ENCODE results near the gene CEACAM18.

CEACAM18 gene

GRCh38 chr19:51467864-51468544 lies 10.3 kb upstream of the CEACAM18 start:
- Histone ChIP-seq H3K27me3 (ENCODE audit: insufficient read depth, poor library complexity, severe bottlenecking) (peaks cover 27% of the 10 kb centered on the region), H3K36me3 (ENCODE audit: low read depth) (no peaks in the 10 kb centered on the region), H3K9me3 (ENCODE audit: severe bottlenecking) (no peaks in the 10 kb centered on the region), H3K4me3 (ENCODE audit: severe bottlenecking) (no peak overlapping the region), H3K27ac (ENCODE audit: poor library complexity, severe bottlenecking) (no peak overlapping the region), H3K4me1 (ENCODE audit: insufficient read depth, poor library complexity, severe bottlenecking) (no peaks in the 10 kb centered on the region)
- TF ChIP-seq CTCF (IDR thresholded peaks at IDR 0.05; ENCODE audit: poor library complexity, severe bottlenecking) = no peak
- DNase-seq (ENCODE audit: low spot score) (no peak), ATAC-seq (ENCODE audit: low read depth) (no peak)

GRCh38 chr19:51468545-51468920 lies 9.8 kb upstream of the CEACAM18 start:
- H3K27me3 ChIP-seq (ENCODE audit: insufficient read depth, poor library complexity, severe bottlenecking) = peaks cover 27% of the 10 kb centered on the region
- H3K27ac ChIP-seq (ENCODE audit: poor library complexity, severe bottlenecking) = no peak overlapping the region
- TF ChIP-seq CTCF (IDR thresholded peaks at IDR 0.05; ENCODE audit: poor library complexity, severe bottlenecking) = no peak
- H3K36me3 ChIP-seq (ENCODE audit: low read depth) = no peaks in the 10 kb centered on the region
- DNase-seq (ENCODE audit: low spot score) = no peak
- ATAC-seq (ENCODE audit: low read depth) = no peak
- no peak overlapping the region for H3K4me3 ChIP-seq (ENCODE audit: severe bottlenecking)
- H3K9me3 ChIP-seq (ENCODE audit: severe bottlenecking) = no peaks in the 10 kb centered on the region
- H3K4me1 ChIP-seq (ENCODE audit: insufficient read depth, poor library complexity, severe bottlenecking) = no peaks in the 10 kb centered on the region

GRCh38 chr19:51469162-51469561 lies 9.2 kb upstream of the CEACAM18 start:
- no peak for TF ChIP-seq CTCF (IDR thresholded peaks at IDR 0.05; ENCODE audit: poor library complexity, severe bottlenecking)
- ATAC-seq (ENCODE audit: low read depth) (no peak), DNase-seq (ENCODE audit: low spot score) (no peak)
- Histone ChIP-seq H3K4me1 (ENCODE audit: insufficient read depth, poor library complexity, severe bottlenecking) (no peaks in the 10 kb centered on the region), H3K4me3 (ENCODE audit: severe bottlenecking) (no peak overlapping the region), H3K27ac (ENCODE audit: poor library complexity, severe bottlenecking) (no peak overlapping the region), H3K36me3 (ENCODE audit: low read depth) (no peaks in the 10 kb centered on the region), H3K27me3 (ENCODE audit: insufficient read depth, poor library complexity, severe bottlenecking) (peaks cover 27% of the 10 kb centered on the region), H3K9me3 (ENCODE audit: severe bottlenecking) (no peaks in the 10 kb centered on the region)

GRCh38 chr19:51469629-51470028 lies 8.7 kb upstream of the CEACAM18 start:
- no peak for TF ChIP-seq CTCF (IDR thresholded peaks at IDR 0.05; ENCODE audit: poor library complexity, severe bottlenecking)
- Histone ChIP-seq H3K36me3 (ENCODE audit: low read depth) (no peaks in the 10 kb centered on the region), H3K27me3 (ENCODE audit: insufficient read depth, poor library complexity, severe bottlenecking) (peaks cover 27% of the 10 kb centered on the region), H3K27ac (ENCODE audit: poor library complexity, severe bottlenecking) (no peak overlapping the region), H3K4me1 (ENCODE audit: insufficient read depth, poor library complexity, severe bottlenecking) (no peaks in the 10 kb centered on the region), H3K4me3 (ENCODE audit: severe bottlenecking) (no peak overlapping the region), H3K9me3 (ENCODE audit: severe bottlenecking) (no peaks in the 10 kb centered on the region)
- DNase-seq (ENCODE audit: low spot score) (no peak), ATAC-seq (ENCODE audit: low read depth) (no peak)

GRCh38 chr19:51470966-51471365 lies 7.4 kb upstream of the CEACAM18 start:
- TF ChIP-seq CTCF (IDR thresholded peaks at IDR 0.05; ENCODE audit: poor library complexity, severe bottlenecking) = no peak
- Histone ChIP-seq H3K27me3 (ENCODE audit: insufficient read depth, poor library complexity, severe bottlenecking) (peaks cover 17% of the 10 kb centered on the region), H3K27ac (ENCODE audit: poor library complexity, severe bottlenecking) (no peak overlapping the region), H3K36me3 (ENCODE audit: low read depth) (no peaks in the 10 kb centered on the region), H3K9me3 (ENCODE audit: severe bottlenecking) (no peaks in the 10 kb centered on the region), H3K4me3 (ENCODE audit: severe bottlenecking) (no peak overlapping the region), H3K4me1 (ENCODE audit: insufficient read depth, poor library complexity, severe bottlenecking) (no peaks in the 10 kb centered on the region)
- ATAC-seq (ENCODE audit: low read depth) = no peak
- no peak for DNase-seq (ENCODE audit: low spot score)

All from RWPE2 (cell line).